Mesenchymal stem cell (in vitro differentiated cells and primary cell): ENCODE data around the gene SFT2D3.

Experiments
- DNase-seq: peaks from one replicate; pipeline ENCODE4 v3.0.0-alpha.2; 2013
- H2AFZ ChIP-seq: one replicate; pipeline ENCODE4 v1.6.1; 2013; ENCODE audit warnings: low read depth, mild to moderate bottlenecking, control low read depth, inconsistent platforms, low read length, moderate library complexity
- H2AK5ac ChIP-seq: 2 replicates; pipeline ENCODE4 v1.6.1; 2013; ENCODE audit warnings: low read length, moderate library complexity, mild to moderate bottlenecking, inconsistent platforms; ENCODE audit not compliant: severe bottlenecking
- H2BK120ac ChIP-seq: one replicate; pipeline ENCODE4 v1.6.1; 2013; ENCODE audit warnings: low read depth, mild to moderate bottlenecking, inconsistent platforms, low read length, moderate library complexity
- H2BK12ac ChIP-seq, 2 experiments: one replicate each; pipeline ENCODE4 v1.6.1; 2013; ENCODE audit warnings: inconsistent platforms in 2 of 2, low read length in 2 of 2, mild to moderate bottlenecking in 2 of 2, moderate library complexity in 2 of 2, control low read depth in 1 of 2
- H2BK15ac ChIP-seq: one replicate; pipeline ENCODE4 v1.6.1; 2013; ENCODE audit warnings: mild to moderate bottlenecking, low read depth, inconsistent platforms; ENCODE audit not compliant: poor library complexity, severe bottlenecking
- H2BK5ac ChIP-seq: 2 replicates; pipeline ENCODE4 v1.6.1; 2013; ENCODE audit warnings: low read depth, mild to moderate bottlenecking, low read length, control low read depth, inconsistent platforms; ENCODE audit not compliant: poor library complexity, severe bottlenecking
- H3K14ac ChIP-seq, 2 experiments: one replicate each; pipeline ENCODE4 v1.6.1; 2013; ENCODE audit warnings: inconsistent platforms in 2 of 2, low read length in 2 of 2, control low read depth in 1 of 2, mild to moderate bottlenecking in 1 of 2, moderate library complexity in 1 of 2
- H3K18ac ChIP-seq, 2 experiments: one replicate each; pipeline ENCODE4 v1.6.1; 2013; ENCODE audit warnings: inconsistent platforms in 2 of 2, low read length in 2 of 2, control low read depth in 1 of 2, low read depth in 1 of 2, mild to moderate bottlenecking in 1 of 2
- H3K23ac ChIP-seq, 2 experiments: one replicate each; pipeline ENCODE4 v1.6.1; 2013; ENCODE audit warnings: inconsistent platforms in 2 of 2, low read length in 2 of 2, mild to moderate bottlenecking in 2 of 2, moderate library complexity in 2 of 2, control low read depth in 1 of 2
- H3K27ac ChIP-seq: 2 replicates; pipeline ENCODE4 v1.5.1; 2013; ENCODE audit warnings: mild to moderate bottlenecking, moderate library complexity, low read length, control low read depth, inconsistent platforms; ENCODE audit not compliant: poor library complexity, severe bottlenecking
- H3K27me3 ChIP-seq, 2 experiments: 2 replicates each; pipeline versions ENCODE4 v1.6.1 to v1.7.0; 2013; ENCODE audit warnings: low read length in 2 of 2, mild to moderate bottlenecking in 2 of 2, moderate library complexity in 2 of 2, control low read depth in 1 of 2, inconsistent platforms in 1 of 2; ENCODE audit not compliant: control insufficient read depth in 1 of 2, insufficient read depth in 1 of 2
- H3K36me3 ChIP-seq, 2 experiments: 2 replicates each; pipeline versions ENCODE4 v1.6.1 to v1.7.0; 2013; ENCODE audit warnings: low read length in 2 of 2, control low read depth in 1 of 2, inconsistent platforms in 1 of 2, low read depth in 1 of 2, mild to moderate bottlenecking in 1 of 2; ENCODE audit not compliant: insufficient read depth in 2 of 2, control insufficient read depth in 1 of 2
- H3K4ac ChIP-seq, 2 experiments: one replicate each; pipeline ENCODE4 v1.6.1; 2013; ENCODE audit warnings: inconsistent platforms in 2 of 2, low read length in 2 of 2, mild to moderate bottlenecking in 2 of 2, moderate library complexity in 2 of 2, control low read depth in 1 of 2, low read depth in 1 of 2
- H3K4me1 ChIP-seq: 2 replicates; pipeline ENCODE4 v1.6.1; 2013; ENCODE audit warnings: low read depth, low read length, control low read depth; ENCODE audit not compliant: control insufficient read depth, insufficient read depth
- H3K4me2 ChIP-seq: 2 replicates; pipeline ENCODE4 v1.6.1; 2013; ENCODE audit warnings: low read length, mild to moderate bottlenecking, inconsistent platforms; ENCODE audit not compliant: poor library complexity, severe bottlenecking
- H3K4me3 ChIP-seq, 2 experiments: 2 replicates each; pipeline versions ENCODE4 v1.5.1 to v1.7.0; 2013; ENCODE audit warnings: low read length in 2 of 2, mild to moderate bottlenecking in 2 of 2, control low read depth in 1 of 2, low read depth in 1 of 2; ENCODE audit not compliant: insufficient read depth in 1 of 2
- H3K79me1 ChIP-seq: replicated peaks from 2 replicates; pipeline ENCODE4 v1.6.1; 2013; ENCODE audit warnings: mild to moderate bottlenecking, control low read depth, low read length, inconsistent platforms; ENCODE audit not compliant: poor library complexity, severe bottlenecking
- H3K9ac ChIP-seq: 2 replicates; pipeline ENCODE4 v1.7.0; 2013; ENCODE audit warnings: mild to moderate bottlenecking, low read length, moderate library complexity
- H3K9me3 ChIP-seq: 2 replicates; pipeline ENCODE4 v1.7.0; 2013; ENCODE audit warnings: mild to moderate bottlenecking, low read length; ENCODE audit not compliant: control insufficient read depth
- H4K8ac ChIP-seq: one replicate; pipeline ENCODE4 v1.6.1; 2013; ENCODE audit warnings: inconsistent platforms, mild to moderate bottlenecking, low read length, moderate library complexity
- H4K91ac ChIP-seq: one replicate; pipeline ENCODE4 v1.6.1; 2013; ENCODE audit warnings: mild to moderate bottlenecking, low read length, inconsistent platforms
- WGBS: methylation state at CpG from one replicate; pipeline ENCODE4 v1.1.7; 2013; ENCODE audit warnings: mixed read lengths; 5-methylcytosine and 5-hydroxymethylcytosine counted together

SFT2D3 gene

GRCh38 chr2:127690696-127691095 lies 10.6 kb upstream of the SFT2D3 start:
- Histone ChIP-seq H2AK5ac (no peak overlapping the region), H4K8ac (no peak overlapping the region), H2BK15ac (no peak overlapping the region), H2BK12ac (no peak overlapping the region), H3K9me3 (peaks cover 17% of the 10 kb centered on the region), H2AFZ (no peak overlapping the region), H3K4me2 (no peak overlapping the region), H3K27me3 (no peaks in the 10 kb centered on the region), H2BK120ac (no peak overlapping the region), H4K91ac (no peak overlapping the region), H3K23ac (no peak overlapping the region), H3K9ac (no peak overlapping the region), H3K4ac (no peak overlapping the region), H3K36me3 (no peaks in the 10 kb centered on the region), H3K14ac (no peak overlapping the region), H3K4me3 (no peak overlapping the region), H3K79me1 (no peaks in the 10 kb centered on the region), H2BK5ac (no peak overlapping the region), H3K4me1 (peaks cover 4% of the 10 kb centered on the region), H3K18ac (no peak overlapping the region), H3K27ac (no peak overlapping the region)
- no peak for DNase-seq
- 67% methylated on average over 2 of the region's 2 CpGs for WGBS

- no peak overlapping the region for H3K18ac ChIP-seq
Observed at GRCh38 chr2:127694986-127695385, 6.3 kb upstream of the SFT2D3 start.

GRCh38 chr2:127695491-127696472 lies 5.5 kb upstream of the SFT2D3 start:
- H2AFZ ChIP-seq, result peak overlapping the region; percentile 7
- no peak overlapping the region for H2AK5ac ChIP-seq
- peak overlapping the region; percentile 40 for H3K9ac ChIP-seq
- no peak overlapping the region for H2BK12ac ChIP-seq
- no peaks in the 10 kb centered on the region for H3K36me3 ChIP-seq
- H3K4me3 ChIP-seq, result peak overlapping the region in 1 of 2 experiments; percentile 65
- no peak overlapping the region for H2BK120ac ChIP-seq
- H3K79me1 ChIP-seq, result peaks cover 2% of the 10 kb centered on the region
- H2BK15ac ChIP-seq, result no peak overlapping the region
- peaks cover 4% of the 10 kb centered on the region for H3K9me3 ChIP-seq
- no peaks in the 10 kb centered on the region for H3K27me3 ChIP-seq
- peak overlapping the region; percentile 56 for H3K4me2 ChIP-seq
- 35% methylated on average over 50 of the region's 52 CpGs for WGBS
- DNase-seq, result peak; percentile 59
- H3K4me1 ChIP-seq, result peaks cover 12% of the 10 kb centered on the region
- no peak overlapping the region for H3K23ac ChIP-seq
- no peak overlapping the region for H2BK5ac ChIP-seq
- H3K27ac ChIP-seq, result no peak overlapping the region
- H4K91ac ChIP-seq, result no peak overlapping the region
- H3K4ac ChIP-seq, result no peak overlapping the region
- no peak overlapping the region for H3K18ac ChIP-seq
- H4K8ac ChIP-seq, result no peak overlapping the region
- H3K14ac ChIP-seq, result no peak overlapping the region

More at GRCh38 chr2:127694986-127695385, 6.3 kb upstream of the SFT2D3 start:
- no peak overlapping the region for H3K14ac ChIP-seq
- no peak overlapping the region for H3K23ac ChIP-seq
- H2AK5ac ChIP-seq, result no peak overlapping the region
- no peak overlapping the region for H2AFZ ChIP-seq
- H2BK5ac ChIP-seq, result no peak overlapping the region
- H3K9me3 ChIP-seq, result peaks cover 6% of the 10 kb centered on the region
- no peak overlapping the region for H3K4ac ChIP-seq
- peak overlapping the region; percentile 40 for H3K9ac ChIP-seq
- H4K91ac ChIP-seq, result no peak overlapping the region
- H3K4me1 ChIP-seq, result peaks cover 7% of the 10 kb centered on the region
- no peaks in the 10 kb centered on the region for H3K79me1 ChIP-seq
- H4K8ac ChIP-seq, result no peak overlapping the region
- no peaks in the 10 kb centered on the region for H3K27me3 ChIP-seq
- H3K27ac ChIP-seq, result no peak overlapping the region
- no peak overlapping the region for H3K4me2 ChIP-seq
- H2BK12ac ChIP-seq, result no peak overlapping the region
- H3K4me3 ChIP-seq, result peak overlapping the region in 1 of 2 experiments; percentile 65
- no peak for DNase-seq
- no peak overlapping the region for H2BK15ac ChIP-seq
- H2BK120ac ChIP-seq, result no peak overlapping the region
- H3K36me3 ChIP-seq, result no peaks in the 10 kb centered on the region
- over 99% methylated on average over 8 of the region's 9 CpGs for WGBS

- no peak overlapping the region for H3K4me3 ChIP-seq
Observed at GRCh38 chr2:127697482-127698180, 3.7 kb upstream of the SFT2D3 start.

More at GRCh38 chr2:127697482-127698180, 3.7 kb upstream of the SFT2D3 start:
- Histone ChIP-seq H2BK5ac (no peak overlapping the region), H3K14ac (no peak overlapping the region), H3K4me2 (no peak overlapping the region), H4K8ac (no peak overlapping the region), H2BK120ac (no peak overlapping the region), H4K91ac (no peak overlapping the region), H2AFZ (no peak overlapping the region), H3K23ac (no peak overlapping the region), H3K9me3 (no peaks in the 10 kb centered on the region), H3K9ac (no peak overlapping the region), H3K18ac (no peak overlapping the region), H2BK12ac (no peak overlapping the region), H3K79me1 (peaks cover 2% of the 10 kb centered on the region), H3K4me1 (peaks cover 16% of the 10 kb centered on the region), H3K27ac (no peak overlapping the region), H2BK15ac (no peak overlapping the region), H3K36me3 (no peaks in the 10 kb centered on the region), H3K4ac (no peak overlapping the region), H2AK5ac (no peak overlapping the region), H3K27me3 (no peaks in the 10 kb centered on the region)
- no peak for DNase-seq
- 95% methylated on average over 21 of the region's 21 CpGs for WGBS
